Right lobe of liver (tissue), 6 donors: Measurements from ENCODE around the gene NEK4. TPM values are rescaled to one million over a fixed set of nuclear protein-coding genes. Genes with fewer than 3 reads are reported as not detected.

Experiments used
- ATAC-seq, 4 donors: fragments of 200-7000 bp; cut with Tn5 transposase; one replicate each; pipeline ENCODE4 v1.9.1; 2020; ENCODE audit warnings: mild to moderate bottlenecking in 4 of 4, moderate library complexity in 4 of 4
- DNase-seq, 3 donors: peaks; one replicate each; pipeline ENCODE4 v3.0.0-alpha.2; 2020
- H3K27ac ChIP-seq, 3 donors: fragments of 200-600 bp; one replicate each; pipeline ENCODE4 v1.8.0; 2022
- H3K27me3 ChIP-seq, 2 donors: fragments of 200-600 bp; one replicate each; pipeline ENCODE4 v1.8.0; 2022
- H3K36me3 ChIP-seq, 4 donors: fragments of 200-600 bp; sonication (generic) in 1 of 4; one replicate each; pipeline versions ENCODE4 v1.5.1 to v1.8.0; 2017 to 2022; ENCODE audit warnings: control low read depth in 1 of 4
- H3K4me1 ChIP-seq, 4 donors: fragments of 200-600 bp; sonication (generic) in 1 of 4; one replicate each; pipeline versions ENCODE4 v1.5.1 to v1.8.0; 2017 to 2022; ENCODE audit warnings: control low read depth in 1 of 4
- H3K4me3 ChIP-seq, 3 donors: fragments of 200-600 bp; one replicate each; pipeline ENCODE4 v1.8.0; 2022
- H3K9me3 ChIP-seq, 4 donors: fragments of 200-600 bp; sonication (generic) in 1 of 4; one replicate each; pipeline versions ENCODE4 v1.5.1 to v1.8.0; 2017 to 2022; ENCODE audit warnings: control low read depth in 1 of 4
- CTCF ChIP-seq, 4 donors: fragments of 200-600 bp in 3 of 4; fragments of 450-650 bp in 1 of 4; IDR thresholded peaks; one replicate each; pipeline versions ENCODE4 v1.5.1 to v1.8.0; 2016 to 2022; ENCODE audit warnings: antibody characterized with exemption in 4 of 4, mild to moderate bottlenecking in 2 of 4
- POLR2A ChIP-seq: fragments of 450-650 bp; IDR thresholded peaks from one replicate; pipeline ENCODE4 v1.6.1; 2017; ENCODE audit warnings: antibody characterized with exemption, mild to moderate bottlenecking
- WGBS: methylation state at CpG from one replicate; pipeline ENCODE4 v1.1.6; 2018; ENCODE audit warnings: low coverage, low lambda C conversion rate; ENCODE audit not compliant: insufficient coverage; ENCODE audit errors: missing lambda C conversion rate; 5-methylcytosine and 5-hydroxymethylcytosine counted together
- intact Hi-C, 2 donors: fragments of 100-400 bp; cut with DNase I; formaldehyde crosslinking; loops; one replicate each; pipeline versions ENCODE4 v1.11.2 to v1.14.1; 2022
- total RNA-seq, 6 experiments: library from RNA; depleted of rRNA in 2 of 6; stranded (reverse); fragments of >200 nt in 2 of 6; fragmentation: NEBNext Ultra II Directional in 3 of 6; extraction: Animal tissue kit (Norgen Biotek cat#: 25700) in 3 of 6; gene quantifications; one replicate each; pipeline versions ENCODE4 v1.1.0 to v1.2.4, GENCODE V29; 2016 to 2023
- donor health status: DM: no; HTN: yes; CAD: no.
- donor health status: DM: no; HTN: no; CAD: no.
- donor health status: DM: no; HTN: no; CAD: no.
- donor health status: DM: no; HTN: yes; CAD: no.
- donor health status: DM: no; HTN: yes; CAD: no.

The NEK4 gene
- total RNA-seq, 6 experiments from 2014 or later = 7.3 to 18.9 (median 14.8) TPM

- Histone ChIP-seq H3K4me3 (peak within 1 kb of the TSS; percentile 89 to 95 (median 91)), H3K36me3 (peaks cover 0 to 11% (median 4%) of the 10 kb centered on the region in 4 donors), H3K27ac (peak within 1 kb of the TSS; percentile 66 to 82 (median 66)), H3K4me1 (peaks cover 0 to 32% (median 11%) of the 10 kb centered on the region in 4 donors), H3K9me3 (no peaks in the 10 kb centered on the region), H3K27me3 (no peaks in the 10 kb centered on the region)
- intact Hi-C loops = no loop called here
- DNase-seq (peak; percentile 90 to 91 (median 91)), ATAC-seq (peak; percentile 86 to 93 (median 89))
- WGBS = 0% methylated on average over 14 of the region's 94 CpGs
- TF ChIP-seq POLR2A = peak; percentile 67
- TF ChIP-seq CTCF (IDR thresholded peaks at IDR 0.05) = peak in 1 of 4 donors; percentile 5
These were observed 64.8 kb downstream of the NEK4 start, which contains the start of the genes GLT8D1 and SPCS1 for GRCh38 chr3:52705688-52706686. Gene GLT8D1 (minus strand): TSS chr3:52705791. CDS start chr3:52700460, 5,331 bp downstream. Gene SPCS1 (plus strand): TSS chr3:52706106. CDS start chr3:52706247, 141 bp downstream.

- no peaks in the 10 kb centered on the region for H3K27me3 ChIP-seq
- peak overlapping the region; percentile 89 to 95 (median 91) for H3K4me3 ChIP-seq
- ATAC-seq (no peak), DNase-seq (no peak)
- peak overlapping the region; percentile 66 to 82 (median 66) for H3K27ac ChIP-seq
- no peaks in the 10 kb centered on the region for H3K9me3 ChIP-seq
- WGBS = 0% methylated on average over 9 of the region's 25 CpGs
- peaks cover 0 to 11% (median 4%) of the 10 kb centered on the region in 4 donors for H3K36me3 ChIP-seq
- peaks cover 0 to 32% (median 11%) of the 10 kb centered on the region in 4 donors for H3K4me1 ChIP-seq
- TF ChIP-seq POLR2A (no peak), CTCF (IDR thresholded peaks at IDR 0.05) (no peak)
- intact Hi-C loops = no loop called here
These were observed 65.4 kb downstream of the NEK4 start for GRCh38 chr3:52705438-52705687.

- intact Hi-C loops = no loop called here
- TF ChIP-seq POLR2A = no peak
- TF ChIP-seq CTCF (IDR thresholded peaks at IDR 0.05) = no peak
- peaks cover 0 to 11% (median 4%) of the 10 kb centered on the region in 4 donors for H3K36me3 ChIP-seq
- H3K4me3 ChIP-seq = peak overlapping the region; percentile 89 to 95 (median 91)
- WGBS = 2% methylated on average over 11 of the region's 22 CpGs
- H3K4me1 ChIP-seq = peaks cover 0 to 32% (median 11%) of the 10 kb centered on the region in 4 donors
- no peaks in the 10 kb centered on the region for H3K27me3 ChIP-seq
- no peaks in the 10 kb centered on the region for H3K9me3 ChIP-seq
- ATAC-seq = peak; percentile 47 to 76 (median 69)
- peak overlapping the region; percentile 66 to 82 (median 66) for H3K27ac ChIP-seq
- peak; percentile 30 to 91 (median 82) for DNase-seq
These were observed 65.9 kb downstream of the NEK4 start for GRCh38 chr3:52704611-52705437.

- Histone ChIP-seq H3K36me3 (peaks cover 0 to 16% (median 8%) of the 10 kb centered on the region in 4 donors), H3K4me1 (peaks cover 0 to 32% (median 11%) of the 10 kb centered on the region in 4 donors), H3K27ac (peak overlapping the region in 1 of 3 donors; percentile 82), H3K4me3 (no peak overlapping the region), H3K9me3 (no peaks in the 10 kb centered on the region), H3K27me3 (no peaks in the 10 kb centered on the region)
- DNase-seq (no peak), ATAC-seq (no peak)
- WGBS = 67% methylated on average over 5 of the region's 7 CpGs
- intact Hi-C loops = no loop called here
- TF ChIP-seq CTCF (IDR thresholded peaks at IDR 0.05) = no peak
- TF ChIP-seq POLR2A = no peak
These were observed 67.4 kb downstream of the NEK4 start for GRCh38 chr3:52703341-52703740.
